Naive thymus-derived CD4-positive, alpha-beta T cell (primary cell): ENCODE measurements around the gene ASB16. TPM values are rescaled to one million over a fixed set of nuclear protein-coding genes. Genes with fewer than 3 reads are reported as not detected.
"Not testable (repeated sequence)": the region's sequence is repeated elsewhere in the genome, so short reads cannot be mapped to it uniquely, and the experiment has no call there.

Experiments used
- ATAC-seq: fragments of 150-1000 bp; cut with Tn5 transposase; 2 replicates; pipeline ENCODE4 v1.10.0; 2021; ENCODE audit warnings: mild to moderate bottlenecking, moderate library complexity
- CTCF ChIA-PET: fragments of 350-600 bp; sonication (Branson Sonifier 250); formaldehyde crosslinking; loops from one replicate; lab custom pipeline; 2021; ENCODE audit warnings: antibody characterized with exemption; lab: Charles Lee
- POLR2A ChIA-PET: fragments of 350-600 bp; sonication (Branson Sonifier 250); formaldehyde crosslinking; loops from one replicate; lab custom pipeline; 2021; ENCODE audit warnings: antibody characterized with exemption, inconsistent platforms; lab: Charles Lee
- DNase-seq, 9 donors: peaks; one replicate each; pipeline versions ENCODE4 v3.0.0 to v3.0.0-alpha.2; 2020 to 2022; ENCODE audit warnings: mixed read lengths in 1 of 9
- H3K27ac ChIP-seq: one replicate; pipeline ENCODE4 v1.7.0; 2013; ENCODE audit warnings: mild to moderate bottlenecking, low read depth, low read length, moderate library complexity
- H3K27me3 ChIP-seq, 2 donors: one replicate each; pipeline ENCODE4 v1.7.0; 2013; ENCODE audit warnings: low read length in 2 of 2, mild to moderate bottlenecking in 2 of 2, moderate library complexity in 2 of 2; ENCODE audit not compliant: control insufficient read depth in 2 of 2, insufficient read depth in 2 of 2
- H3K36me3 ChIP-seq, 3 experiments: 1 replicate in 2 of 3; 2 replicates in 1 of 3; pipeline ENCODE4 v1.7.0; 2013; ENCODE audit warnings: low read length in 3 of 3, mild to moderate bottlenecking in 3 of 3, moderate library complexity in 1 of 3; ENCODE audit not compliant: insufficient read depth in 3 of 3, control insufficient read depth in 2 of 3
- H3K4me1 ChIP-seq, 2 donors: one replicate each; pipeline ENCODE4 v1.7.0; 2013; ENCODE audit warnings: low read length in 2 of 2, mild to moderate bottlenecking in 2 of 2, moderate library complexity in 1 of 2; ENCODE audit not compliant: control insufficient read depth in 2 of 2, insufficient read depth in 2 of 2
- H3K4me3 ChIP-seq: 2 replicates; pipeline ENCODE4 v1.7.0; 2013; ENCODE audit warnings: mild to moderate bottlenecking, low read length
- H3K9me3 ChIP-seq, 3 experiments: 1 replicate in 2 of 3; 2 replicates in 1 of 3; pipeline ENCODE4 v1.7.0; 2013; ENCODE audit warnings: low read length in 3 of 3; ENCODE audit not compliant: control insufficient read depth in 2 of 3
- H3K27ac Mint-ChIP-seq, 9 donors: one replicate each; pipeline ENCODE4 v1.8.0; 2020 to 2022; ENCODE audit warnings: mixed read lengths in 9 of 9, mild to moderate bottlenecking in 8 of 9, moderate library complexity in 5 of 9, inconsistent platforms in 2 of 9
- H3K27me3 Mint-ChIP-seq, 5 donors: one replicate each; pipeline ENCODE4 v1.8.0; 2021 to 2022; ENCODE audit warnings: mixed read lengths in 5 of 5, mild to moderate bottlenecking in 1 of 5
- H3K36me3 Mint-ChIP-seq, 5 donors: one replicate each; pipeline ENCODE4 v1.8.0; 2020 to 2022; ENCODE audit warnings: mixed read lengths in 5 of 5, mild to moderate bottlenecking in 3 of 5, inconsistent platforms in 1 of 5
- H3K4me1 Mint-ChIP-seq, 7 donors: one replicate each; pipeline ENCODE4 v1.8.0; 2020 to 2022; ENCODE audit warnings: mixed read lengths in 7 of 7, mild to moderate bottlenecking in 3 of 7, inconsistent platforms in 1 of 7
- H3K4me3 Mint-ChIP-seq, 10 donors: one replicate each; pipeline ENCODE4 v1.8.0; 2020 to 2022; ENCODE audit warnings: mild to moderate bottlenecking in 10 of 10, mixed read lengths in 10 of 10, moderate library complexity in 6 of 10, inconsistent platforms in 2 of 10
- H3K9me3 Mint-ChIP-seq, 11 donors: one replicate each; pipeline ENCODE4 v1.8.0; 2020 to 2022; ENCODE audit warnings: mixed read lengths in 11 of 11, mild to moderate bottlenecking in 4 of 11, inconsistent platforms in 1 of 11, moderate library complexity in 1 of 11
- intact Hi-C, 2 donors: fragments of 100-400 bp; cut with micrococcal nuclease; formaldehyde crosslinking; loops; one replicate each; pipeline ENCODE4 v1.15.1; 2023
- polyA plus RNA-seq, 2 donors: library from polyadenylated mRNA; unstranded; fragments of 300-500 nt; fragmentation: Illumina TruSeq; gene quantifications; one replicate each; pipeline ENCODE4 v1.2.3, GENCODE V29; 2021
- total RNA-seq, 6 experiments: library from RNA in 5 of 6; stranded (reverse) in 5 of 6; gene quantifications; 1 replicate in 5 of 6; 2 replicates in 1 of 6; pipeline ENCODE4 v1.2.3 and lab custom pipeline; 2021 to 2026

ASB16 gene
- total and polyA plus RNA-seq, 7 experiments from 2014 or later = 0.08 to 0.34 TPM; not detected in 5

GRCh38 chr17:44123356-44124117 is 47.0 kb upstream of the ASB16 start, which contains the start of gene HDAC5:
Gene HDAC5 (minus strand): TSS chr17:44123641. CDS start chr17:44117515, 6,126 bp downstream.
- peaks cover 0 to 7% (median 0%) of the 10 kb centered on the region in 3 experiments for H3K36me3 ChIP-seq
- H3K27ac ChIP-seq = peak within 1 kb of the TSS; percentile 90
- ATAC-seq (peak; percentile 98), DNase-seq (peak; percentile 88 to 95 (median 95))
- H3K9me3 Mint-ChIP-seq = no peaks in the 10 kb centered on the region
- H3K27me3 ChIP-seq = no peaks in the 10 kb centered on the region
- peaks cover 0 to 9% (median 0%) of the 10 kb centered on the region in 5 donors for H3K27me3 Mint-ChIP-seq
- ChIA-PET POLR2A (interaction anchor here (0.6 to 3.0 kb wide), 11 partner anchors 9 to 202 kb away, joined by 3 to 18 read pairs (median 5); partner anchors contain the start of genes LSM12, TMUB2 and UBTF), CTCF (interaction anchor here (0.7 to 2.2 kb wide), 16 partner anchors 9 to 221 kb away, joined by 3 to 9 read pairs (median 4); partner anchors contain the start of genes GRN, HROB and TMUB2)
- peak within 1 kb of the TSS; percentile 84 to 99 (median 96) for H3K27ac Mint-ChIP-seq
- peak within 1 kb of the TSS; percentile 95 for H3K4me3 ChIP-seq
- H3K4me1 ChIP-seq = peaks cover 14 to 21% of the 10 kb centered on the region in 2 donors
- H3K36me3 Mint-ChIP-seq = peaks cover 0 to 2% (median 0%) of the 10 kb centered on the region in 5 donors
- H3K4me3 Mint-ChIP-seq = peak within 1 kb of the TSS; percentile 92 to 99 (median 98)
- no peaks in the 10 kb centered on the region for H3K9me3 ChIP-seq
- peaks cover 21 to 53% (median 46%) of the 10 kb centered on the region in 7 donors for H3K4me1 Mint-ChIP-seq
- intact Hi-C loops = loop anchor here (1.0 to 5.0 kb wide), 20 partner anchors 12 to 1516 kb away; partner anchors contain the start of genes HROB (in 2 of the 2), LSM12 (in 2 of the 2), TMUB2 (in 2 of the 2) and G6PC3 (in 1 of the 2)

DNA sequence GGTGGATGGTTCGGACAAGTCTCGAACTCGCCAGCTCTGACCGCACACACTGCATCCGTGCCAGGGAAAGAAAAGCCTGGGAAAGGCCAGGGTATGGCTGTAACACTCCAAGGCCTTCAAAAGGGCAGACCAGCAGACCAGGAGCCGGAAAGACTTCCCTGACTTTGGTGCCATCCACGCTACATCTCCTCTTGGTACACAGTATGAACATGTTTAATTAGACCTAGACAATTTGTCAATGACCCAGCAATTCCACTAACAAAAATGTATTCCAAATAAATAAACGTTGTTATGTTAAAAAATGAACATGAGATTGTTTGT is 46.4 kb upstream of the ASB16 start:
- no peak for DNase-seq
- Histone ChIP-seq H3K4me3 (peak overlapping the region; percentile 95), H3K9me3 (no peaks in the 10 kb centered on the region), H3K27me3 (no peaks in the 10 kb centered on the region), H3K4me1 (peaks cover 14 to 21% of the 10 kb centered on the region in 2 donors), H3K27ac (peak overlapping the region; percentile 80), H3K36me3 (peaks cover 0 to 7% (median 0%) of the 10 kb centered on the region in 3 experiments)
- ATAC-seq = no peak
- Mint-ChIP-seq H3K27me3 (peaks cover 0 to 9% (median 0%) of the 10 kb centered on the region in 5 donors), H3K4me3 (peak overlapping the region; percentile 92 to 99 (median 98)), H3K27ac (peak overlapping the region; percentile 84 to 99 (median 96)), H3K9me3 (no peaks in the 10 kb centered on the region), H3K36me3 (peaks cover 0 to 2% (median 0%) of the 10 kb centered on the region in 5 donors), H3K4me1 (peaks cover 16 to 48% (median 41%) of the 10 kb centered on the region in 7 donors)
- intact Hi-C loops = loop anchor here (2.0 to 5.0 kb wide), 6 partner anchors 182 to 1517 kb away; partner anchors contain the start of genes GPATCH8 (in 1 of the 2), GRN (in 1 of the 2), NMT1 (in 1 of the 2) and PPY (in 1 of the 2)
- POLR2A ChIA-PET = interaction anchor here (0.9 to 3.0 kb wide), 9 partner anchors 9 to 96 kb away, joined by 3 to 18 read pairs (median 5); partner anchors contain the start of genes LSM12, TMUB2 and UBTF
- CTCF ChIA-PET = interaction anchor here (0.8 to 2.2 kb wide), 8 partner anchors 10 to 222 kb away, joined by 3 to 9 read pairs (median 4); partner anchors contain the start of genes HROB and TMUB2

DNA sequence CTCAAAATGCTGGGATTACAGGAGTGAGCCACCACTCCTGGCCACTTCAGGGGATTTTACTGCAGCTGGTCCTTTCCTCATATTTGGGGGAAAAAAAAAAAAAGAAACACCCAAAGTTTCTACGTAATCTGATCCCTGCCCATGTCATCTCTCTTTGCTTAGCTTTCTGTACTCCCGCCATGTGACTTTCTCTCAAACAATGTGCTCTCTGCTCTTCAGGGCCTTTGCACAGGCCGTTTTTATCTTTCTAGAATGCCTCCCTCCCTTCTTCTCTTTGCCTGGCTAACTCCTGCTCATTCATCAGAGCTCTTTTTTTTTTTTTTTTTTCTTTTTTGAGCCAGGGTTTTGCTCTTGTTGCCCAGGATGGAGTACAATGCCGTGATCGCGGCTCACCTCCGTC is 42.1 kb upstream of the ASB16 start:
- Histone ChIP-seq H3K9me3 (no peaks in the 10 kb centered on the region), H3K27me3 (no peaks in the 10 kb centered on the region), H3K4me3 (no peak overlapping the region), H3K36me3 (peaks cover 0 to 3% (median 0%) of the 10 kb centered on the region in 3 experiments), H3K4me1 (peaks cover 0 to 5% of the 10 kb centered on the region in 2 donors), H3K27ac (no peak overlapping the region)
- intact Hi-C loops = no loop called here
- peak overlapping the region in 2 of 9 donors; percentile 26 to 52 for H3K27ac Mint-ChIP-seq
- ChIA-PET POLR2A (interaction anchor here (0.7 kb wide), 3 partner anchors 121 to 251 kb away, joined by 3 to 5 read pairs (median 4); no protein-coding TSS in a partner anchor), CTCF (interaction anchor here (0.6 to 0.8 kb wide), 2 partner anchors 11 to 23 kb away, joined by 5 to 6 read pairs; no protein-coding TSS in a partner anchor)
- no peaks in the 10 kb centered on the region for H3K27me3 Mint-ChIP-seq
- no peak for DNase-seq
- no peak overlapping the region for H3K4me3 Mint-ChIP-seq
- no peaks in the 10 kb centered on the region for H3K9me3 Mint-ChIP-seq
- H3K4me1 Mint-ChIP-seq = peaks cover 0 to 19% (median 10%) of the 10 kb centered on the region in 7 donors
- ATAC-seq = no peak
- no peaks in the 10 kb centered on the region for H3K36me3 Mint-ChIP-seq

GRCh38 chr17:44130693-44131349 is 39.7 kb upstream of the ASB16 start:
- Mint-ChIP-seq H3K27ac (peak overlapping the region in 1 of 9 donors; percentile 20), H3K36me3 (no peaks in the 10 kb centered on the region), H3K9me3 (no peaks in the 10 kb centered on the region), H3K4me3 (no peak overlapping the region), H3K27me3 (no peaks in the 10 kb centered on the region), H3K4me1 (peaks cover 0 to 11% (median 0%) of the 10 kb centered on the region in 7 donors)
- Histone ChIP-seq H3K27ac (no peak overlapping the region), H3K4me1 (no peaks in the 10 kb centered on the region), H3K4me3 (no peak overlapping the region), H3K27me3 (no peaks in the 10 kb centered on the region), H3K36me3 (no peaks in the 10 kb centered on the region), H3K9me3 (no peaks in the 10 kb centered on the region)
- intact Hi-C loops = no loop called here
- CTCF ChIA-PET = no interaction called here
- no peak for DNase-seq
- ATAC-seq = no peak
- POLR2A ChIA-PET = no interaction called here

DNA sequence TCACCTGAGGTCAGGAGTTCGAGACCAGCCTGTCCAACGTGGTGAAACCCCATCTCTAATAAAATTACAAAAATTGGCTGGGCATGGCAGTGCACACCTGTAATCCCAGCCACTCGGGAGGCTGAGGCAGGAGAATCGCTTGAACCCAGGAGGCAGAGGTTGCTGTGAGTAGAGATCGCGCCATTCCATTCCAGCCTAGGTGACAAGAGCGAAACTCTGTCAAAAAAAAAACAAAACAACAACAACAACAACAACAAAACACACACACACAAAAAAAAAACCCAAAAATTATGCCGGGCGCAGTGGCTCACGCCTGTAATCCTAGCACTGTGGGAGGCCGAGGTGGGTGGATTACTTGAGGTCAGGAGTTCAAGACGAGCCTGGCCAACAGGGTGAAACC is 39.1 kb upstream of the ASB16 start:
- H3K9me3 Mint-ChIP-seq, H3K4me3 Mint-ChIP-seq, H3K9me3 ChIP-seq, POLR2A ChIA-PET, intact Hi-C loops, DNase-seq, H3K27me3 ChIP-seq, H3K27ac ChIP-seq, H3K36me3 Mint-ChIP-seq, H3K4me3 ChIP-seq, H3K4me1 ChIP-seq, H3K36me3 ChIP-seq, H3K27me3 Mint-ChIP-seq, ATAC-seq, H3K27ac Mint-ChIP-seq, CTCF ChIA-PET: not testable (repeated sequence)
- peaks cover 0 to 11% (median 0%) of the 10 kb centered on the region in 7 donors for H3K4me1 Mint-ChIP-seq

DNA sequence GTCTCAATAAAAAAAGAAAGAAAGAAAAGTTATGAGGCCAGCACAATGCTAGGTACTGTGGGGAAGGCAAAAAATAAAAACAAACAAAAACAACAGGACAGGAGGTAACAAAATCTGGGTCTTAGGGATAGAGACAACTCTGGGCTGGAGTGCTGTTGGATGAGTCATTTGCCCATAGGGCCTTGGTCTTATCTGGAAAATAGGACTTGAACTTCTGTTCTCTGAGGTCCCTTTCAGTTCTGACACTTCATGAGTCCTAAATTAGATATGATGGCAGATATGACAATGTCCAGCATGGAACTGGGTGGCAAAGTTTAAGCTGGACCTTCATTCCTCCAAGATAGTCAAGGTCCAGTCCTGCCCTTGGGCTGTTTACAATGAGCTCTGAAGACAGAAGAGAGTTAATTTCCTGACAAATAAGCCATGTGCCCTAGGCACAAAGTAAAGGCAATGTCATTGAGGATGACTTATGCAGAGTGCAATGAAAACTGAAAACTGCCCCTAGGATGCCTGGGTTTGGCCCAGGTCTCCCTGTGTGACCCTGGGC is 38.2 kb upstream of the ASB16 start:
- H3K4me3 Mint-ChIP-seq = no peak overlapping the region
- peaks cover 0 to 1% (median 0%) of the 10 kb centered on the region in 11 donors for H3K9me3 Mint-ChIP-seq
- DNase-seq = no peak
- POLR2A ChIA-PET = interaction anchor here (1.5 kb wide), 1 partner anchor 9 kb away, joined by 6 read pairs; the partner anchor contains the start of gene HDAC5
- no peak overlapping the region for H3K27ac ChIP-seq
- CTCF ChIA-PET = no interaction called here
- H3K4me1 Mint-ChIP-seq = peaks cover 0 to 12% (median 0%) of the 10 kb centered on the region in 7 donors
- H3K27ac Mint-ChIP-seq = peak overlapping the region in 1 of 9 donors; percentile 13
- no peaks in the 10 kb centered on the region for H3K27me3 ChIP-seq
- H3K36me3 ChIP-seq = no peaks in the 10 kb centered on the region
- no peaks in the 10 kb centered on the region for H3K9me3 ChIP-seq
- ATAC-seq = no peak
- H3K27me3 Mint-ChIP-seq = no peaks in the 10 kb centered on the region
- no peaks in the 10 kb centered on the region for H3K36me3 Mint-ChIP-seq
- H3K4me3 ChIP-seq = no peak overlapping the region
- no peaks in the 10 kb centered on the region for H3K4me1 ChIP-seq
- intact Hi-C loops = no loop called here
